KOPT-K1 (cell line): ENCODE results near the gene PRKACB.

ENCODE experiments used
- H3K27ac ChIP-seq: fragments of 200-600 bp; sonication (generic); 2 replicates; pipeline ENCODE4 v1.5.1; 2016; ENCODE audit warnings: antibody characterized with exemption, mild to moderate bottlenecking, low read depth, low read length; ENCODE audit not compliant: poor library complexity, severe bottlenecking
- H3K36me3 ChIP-seq: fragments of 200-600 bp; sonication (generic); 2 replicates; pipeline ENCODE4 v1.5.1; 2017; ENCODE audit warnings: antibody characterized with exemption, mild to moderate bottlenecking, low read length, moderate library complexity; ENCODE audit not compliant: insufficient read depth
- H3K9me3 ChIP-seq: fragments of 200-600 bp; sonication (generic); 2 replicates; pipeline ENCODE4 v1.5.1; 2017; ENCODE audit warnings: antibody characterized with exemption, low read length, mild to moderate bottlenecking; ENCODE audit not compliant: insufficient read depth, poor library complexity, severe bottlenecking

Gene PRKACB

DNA sequence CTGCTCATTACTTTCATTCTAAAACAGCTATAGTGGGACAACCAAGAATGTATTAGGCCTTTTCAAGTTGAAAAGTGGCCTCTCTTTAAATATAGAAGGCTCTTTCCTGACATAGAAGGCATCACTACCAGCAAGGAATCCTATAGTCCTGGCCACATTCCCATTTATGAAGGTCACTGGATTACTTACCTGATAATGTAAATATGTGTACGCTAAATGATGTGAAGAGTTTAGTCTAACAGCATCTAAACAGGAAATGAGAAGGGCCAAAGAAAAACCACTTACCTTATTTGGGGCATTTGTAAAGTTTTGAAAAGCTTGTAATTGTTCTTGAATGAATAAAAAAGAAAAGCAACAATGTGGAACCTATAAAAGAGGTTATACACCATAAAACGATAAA, 24.7 kb downstream of the PRKACB start:
- Histone ChIP-seq H3K27ac (no peak overlapping the region), H3K9me3 (no peaks in the 10 kb centered on the region)

DNA sequence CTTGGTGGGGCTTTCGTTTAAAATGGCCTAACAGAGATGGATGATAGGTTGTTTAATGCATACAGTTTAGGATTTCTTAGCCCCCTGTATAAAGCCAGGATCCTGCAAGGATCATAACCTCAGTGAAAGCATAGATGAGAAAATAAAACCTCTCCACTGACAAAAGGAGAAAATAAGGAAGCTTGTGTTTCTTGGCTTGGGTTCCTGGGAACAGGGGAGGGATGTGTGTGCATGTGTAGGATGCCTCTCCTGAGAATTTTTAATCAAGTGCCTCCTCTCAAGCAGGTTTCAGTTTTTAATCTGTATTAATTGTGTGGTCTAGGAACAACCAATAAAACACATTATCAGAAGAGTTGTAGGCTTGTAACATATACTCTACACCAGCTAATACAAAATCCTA, 26.1 kb downstream of the PRKACB start:
- H3K27ac ChIP-seq, result no peak overlapping the region

More for the DNA sequence above, 24.7 kb downstream of the PRKACB start:
- no peaks in the 10 kb centered on the region for H3K36me3 ChIP-seq

GRCh38 chr1:84171481-84171880, 27.4 kb downstream of the PRKACB start:
- H3K36me3 ChIP-seq, result no peaks in the 10 kb centered on the region
- no peaks in the 10 kb centered on the region for H3K9me3 ChIP-seq
- no peak overlapping the region for H3K27ac ChIP-seq

More for the DNA sequence above, 26.1 kb downstream of the PRKACB start:
- H3K36me3 ChIP-seq, result no peaks in the 10 kb centered on the region
- no peaks in the 10 kb centered on the region for H3K9me3 ChIP-seq

DNA sequence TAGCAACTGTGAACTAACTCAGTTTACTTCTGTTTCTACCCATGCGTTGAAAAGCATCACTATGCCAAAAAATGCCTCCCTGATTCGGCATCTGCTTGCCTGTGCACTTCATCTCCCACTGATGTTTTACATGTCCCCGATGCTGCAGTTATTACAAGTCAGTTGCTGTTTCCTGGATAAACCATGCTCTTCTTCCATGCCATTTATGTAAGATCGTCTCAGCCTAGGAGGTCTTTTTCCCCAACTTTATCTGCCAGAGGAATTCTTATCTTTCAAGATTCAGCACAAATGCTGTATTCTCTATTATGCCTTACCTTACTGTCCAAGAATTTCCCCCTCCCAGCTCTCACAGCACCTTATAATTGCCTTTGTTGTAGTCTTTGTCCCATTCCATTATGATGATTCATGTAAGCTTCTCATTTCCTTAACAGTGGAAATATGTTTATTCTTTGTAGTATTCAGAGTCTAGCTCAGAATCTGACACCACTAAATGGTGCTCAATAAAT, 30.0 kb downstream of the PRKACB start:
- no peaks in the 10 kb centered on the region for H3K36me3 ChIP-seq

GRCh38 chr1:84181350-84182005, 37.4 kb downstream of the PRKACB start:
- H3K27ac ChIP-seq, result no peak overlapping the region
- peaks cover 32% of the 10 kb centered on the region for H3K36me3 ChIP-seq

More for the DNA sequence above, 30.0 kb downstream of the PRKACB start:
- Histone ChIP-seq H3K27ac (no peak overlapping the region), H3K9me3 (no peaks in the 10 kb centered on the region)

GRCh38 chr1:84190455-84190854, 46.4 kb downstream of the PRKACB start:
- Histone ChIP-seq H3K27ac (no peak overlapping the region), H3K9me3 (peaks cover 52% of the 10 kb centered on the region), H3K36me3 (peaks cover 87% of the 10 kb centered on the region)

More at GRCh38 chr1:84181350-84182005, 37.4 kb downstream of the PRKACB start:
- no peaks in the 10 kb centered on the region for H3K9me3 ChIP-seq

GRCh38 chr1:84192681-84193080, 48.6 kb downstream of the PRKACB start:
- H3K36me3 ChIP-seq, result peaks cover 86% of the 10 kb centered on the region
- no peak overlapping the region for H3K27ac ChIP-seq
- H3K9me3 ChIP-seq, result peaks cover 52% of the 10 kb centered on the region

DNA sequence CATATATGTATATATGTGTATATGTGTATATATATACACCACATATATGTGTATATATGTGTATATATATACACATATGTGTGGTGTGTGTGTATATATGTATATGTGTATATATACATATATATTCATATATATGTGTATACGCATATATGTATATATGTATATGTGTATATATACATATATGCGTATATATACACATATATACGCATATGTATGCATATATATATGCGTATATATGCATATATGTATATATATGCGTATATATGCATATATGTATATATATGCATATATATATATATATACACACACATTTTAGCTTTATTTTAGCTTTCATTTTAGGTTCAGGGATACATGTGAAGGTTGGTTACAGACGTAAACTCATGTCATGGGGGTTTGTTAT, 54.8 kb downstream of the PRKACB start:
- peaks cover 2% of the 10 kb centered on the region for H3K9me3 ChIP-seq
- H3K27ac ChIP-seq, result no peak overlapping the region
- H3K36me3 ChIP-seq, result peaks cover 87% of the 10 kb centered on the region

GRCh38 chr1:84199257-84199656, 55.2 kb downstream of the PRKACB start:
- H3K36me3 ChIP-seq, result peaks cover 87% of the 10 kb centered on the region
- H3K9me3 ChIP-seq, result no peaks in the 10 kb centered on the region
- no peak overlapping the region for H3K27ac ChIP-seq

DNA sequence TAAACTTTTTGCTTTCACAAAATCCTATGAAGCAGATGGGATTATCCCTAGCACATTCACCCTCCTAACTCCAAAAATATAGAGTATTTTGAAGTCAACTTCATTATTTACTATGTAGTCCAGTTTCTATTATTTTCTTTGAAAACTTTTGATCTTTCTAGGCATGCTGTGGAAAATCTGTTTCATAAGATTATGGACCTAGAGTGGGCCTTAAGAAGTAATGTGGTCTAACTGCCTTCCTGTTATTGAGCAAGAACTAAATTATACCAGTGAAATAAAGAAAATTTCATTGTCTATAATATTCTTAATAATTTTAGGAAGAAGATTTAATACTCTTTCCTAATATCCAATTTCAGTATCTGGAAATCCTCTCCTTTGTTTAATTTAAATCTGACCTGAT, 58.1 kb downstream of the PRKACB start:
- Histone ChIP-seq H3K36me3 (peaks cover 83% of the 10 kb centered on the region), H3K9me3 (no peaks in the 10 kb centered on the region), H3K27ac (no peak overlapping the region)

GRCh38 chr1:84206375-84206774, 62.3 kb downstream of the PRKACB start:
- Histone ChIP-seq H3K27ac (no peak overlapping the region), H3K36me3 (peaks cover 74% of the 10 kb centered on the region), H3K9me3 (no peaks in the 10 kb centered on the region)

DNA sequence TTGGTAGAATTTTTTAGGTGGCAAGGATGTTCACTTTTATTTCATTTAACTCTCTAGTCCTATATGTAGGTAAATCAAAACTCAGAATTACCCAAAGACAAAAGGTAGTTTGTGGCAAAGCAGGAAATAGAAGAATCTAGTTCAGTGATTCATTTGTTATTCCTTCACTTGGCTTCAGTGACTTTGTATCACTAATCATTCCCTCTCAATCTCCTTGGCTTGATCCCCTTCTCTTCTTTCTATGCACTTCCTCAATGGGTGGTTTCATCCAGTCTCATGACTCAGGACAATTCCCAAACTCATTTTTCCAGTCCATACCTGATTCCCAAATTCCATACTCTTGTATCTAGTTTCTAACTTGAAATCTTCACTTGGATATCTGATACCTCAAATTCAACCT, 64.9 kb downstream of the PRKACB start:
- Histone ChIP-seq H3K9me3 (no peaks in the 10 kb centered on the region), H3K27ac (no peak overlapping the region)

DNA sequence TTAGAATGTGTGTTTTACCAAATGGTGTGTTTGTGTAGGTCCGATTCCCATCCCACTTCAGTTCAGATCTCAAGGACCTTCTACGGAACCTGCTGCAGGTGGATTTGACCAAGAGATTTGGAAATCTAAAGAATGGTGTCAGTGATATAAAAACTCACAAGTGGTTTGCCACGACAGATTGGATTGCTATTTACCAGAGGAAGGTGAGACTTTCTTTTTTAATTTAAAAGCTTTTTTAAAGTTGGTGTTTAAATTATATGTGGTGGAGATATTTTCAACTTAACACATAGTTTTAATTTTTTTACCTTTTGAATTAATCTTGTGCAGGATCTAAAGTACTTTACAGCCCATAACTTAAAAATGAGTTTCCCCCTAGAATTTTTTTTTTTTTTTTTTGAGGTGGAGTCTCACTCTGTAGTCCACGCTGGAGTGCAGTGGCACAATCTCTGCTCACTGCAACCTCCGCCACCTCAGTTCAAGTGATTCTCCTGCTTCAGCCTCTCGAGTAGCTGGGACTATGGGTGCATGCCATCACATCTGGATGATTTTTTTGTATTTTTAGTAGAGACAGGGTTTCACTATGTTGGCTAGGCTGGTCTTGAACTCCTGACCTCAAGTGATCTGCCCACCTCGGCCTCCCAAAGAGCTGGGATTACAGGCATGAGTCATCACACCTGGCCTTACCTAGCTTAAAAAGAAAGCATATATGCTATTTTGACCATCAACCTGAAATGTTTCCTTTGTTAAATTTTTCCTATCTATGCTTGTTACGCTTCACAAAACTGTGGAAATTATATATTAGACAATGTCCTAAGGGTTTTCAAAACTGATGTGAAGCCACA, 70.3 kb downstream of the PRKACB start:
- no peak overlapping the region for H3K27ac ChIP-seq
- H3K36me3 ChIP-seq, result peaks cover 57% of the 10 kb centered on the region

More for the DNA sequence above, 64.9 kb downstream of the PRKACB start:
- peaks cover 54% of the 10 kb centered on the region for H3K36me3 ChIP-seq

DNA sequence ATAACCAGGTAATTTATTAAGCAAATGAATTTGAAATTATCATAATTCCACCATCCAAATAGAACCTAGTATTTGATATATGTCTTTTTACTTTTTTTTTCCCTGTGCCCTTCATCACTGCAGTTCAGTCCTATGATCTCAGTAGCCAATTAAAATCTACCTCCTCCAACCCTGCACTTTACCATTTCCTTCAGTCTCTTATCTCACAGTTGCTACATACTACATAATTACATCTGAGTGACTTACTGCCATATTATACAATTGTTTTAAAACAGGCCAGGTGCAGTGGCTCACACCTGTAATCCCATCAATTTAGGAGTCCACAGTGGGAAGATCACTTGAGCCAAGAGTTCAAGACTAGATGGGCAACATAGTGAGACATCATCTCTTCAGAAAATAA, 73.2 kb downstream of the PRKACB start:
- no peak overlapping the region for H3K27ac ChIP-seq
- H3K36me3 ChIP-seq, result peaks cover 70% of the 10 kb centered on the region
- peaks cover 19% of the 10 kb centered on the region for H3K9me3 ChIP-seq

More for the DNA sequence above, 70.3 kb downstream of the PRKACB start:
- H3K9me3 ChIP-seq, result peaks cover 2% of the 10 kb centered on the region

GRCh38 chr1:84223751-84224432, 79.8 kb downstream of the PRKACB start:
- peaks cover 38% of the 10 kb centered on the region for H3K9me3 ChIP-seq
- no peak overlapping the region for H3K27ac ChIP-seq
- H3K36me3 ChIP-seq, result peaks cover 52% of the 10 kb centered on the region
